Gastrocnemius medialis (tissue), 4 donors: ENCODE measurements around the gene MACROD1. TPM values are rescaled to one million over a fixed set of nuclear protein-coding genes. Genes with fewer than 3 reads are reported as not detected.

Experiments used
- ATAC-seq, 2 donors: fragments of 150-250 bp; one replicate each; pipeline ENCODE4 v1.9.1; 2016
- DNase-seq, 2 donors: peaks; one replicate each; pipeline ENCODE4 v3.0.0-alpha.2; 2019
- H3K27ac ChIP-seq, 4 donors: fragments of 200-600 bp; sonication (generic); 1 replicate in 1 of 4; 2 replicates in 3 of 4; pipeline ENCODE4 v1.5.1; 2016 to 2018; ENCODE audit warnings: mild to moderate bottlenecking in 2 of 4, moderate library complexity in 1 of 4
- H3K27me3 ChIP-seq, 3 donors: fragments of 200-600 bp; sonication (generic) in 2 of 3; 1 replicate in 1 of 3; 2 replicates in 2 of 3; pipeline versions ENCODE4 v1.5.1 to v1.6.0; 2016 to 2019; ENCODE audit warnings: mild to moderate bottlenecking in 1 of 3, moderate library complexity in 1 of 3
- H3K36me3 ChIP-seq, 2 donors: fragments of 200-600 bp; sonication (generic) in 1 of 2; one replicate each; pipeline ENCODE4 v1.5.1; 2017 to 2018
- H3K4me1 ChIP-seq, 2 donors: fragments of 200-600 bp; sonication (generic) in 1 of 2; one replicate each; pipeline ENCODE4 v1.5.1; 2016 to 2017; ENCODE audit warnings: mild to moderate bottlenecking in 2 of 2
- H3K4me3 ChIP-seq, 4 donors: fragments of 200-600 bp; sonication (generic) in 3 of 4; 1 replicate in 1 of 4; 2 replicates in 3 of 4; pipeline ENCODE4 v1.5.1; 2016 to 2019; ENCODE audit warnings: mild to moderate bottlenecking in 2 of 4
- H3K9me3 ChIP-seq, 3 donors: fragments of 200-600 bp; sonication (generic) in 2 of 3; 1 replicate in 1 of 3; 2 replicates in 2 of 3; pipeline ENCODE4 v1.5.1; 2016 to 2019
- CTCF ChIP-seq, 5 experiments: fragments of 450-650 bp in 3 of 5; fragments of 200-600 bp in 2 of 5; sonication (generic) in 2 of 5; IDR thresholded peaks in 4 of 5; conservative IDR thresholded peaks in 1 of 5; 1 replicate in 4 of 5; 2 replicates in 1 of 5; pipeline ENCODE4 v1.5.1; 2016 to 2019; ENCODE audit warnings: antibody characterized with exemption in 5 of 5, mild to moderate bottlenecking in 3 of 5, moderate library complexity in 3 of 5
- POLR2A ChIP-seq, 2 donors: fragments of 450-650 bp; IDR thresholded peaks; one replicate each; pipeline ENCODE4 v1.6.1; 2017; ENCODE audit warnings: antibody characterized with exemption in 2 of 2, mild to moderate bottlenecking in 2 of 2, moderate library complexity in 2 of 2
- in situ Hi-C, 4 donors: fragments of 200-750 bp; cut with MboI; loops; one replicate each; pipeline versions ENCODE4 v1.15.0 to v1.8.0; 2017; ENCODE audit warnings: low sequenced_read_pairs in 4 of 4
- intact Hi-C: fragments of 100-400 bp; cut with DNase I; formaldehyde crosslinking; loops from one replicate; pipeline ENCODE4 v1.15.1; 2023; ENCODE audit warnings: low total_unique reads
- total RNA-seq, 4 donors: library from RNA; depleted of rRNA; stranded (reverse); fragments of >200 nt; gene quantifications; one replicate each; pipeline versions ENCODE4 v1.1.0 to v1.2.3, GENCODE V29; 2016

Gene MACROD1
- total RNA-seq, 4 donors from 2014 or later, result 162 to 308 (median 205) TPM

DNA sequence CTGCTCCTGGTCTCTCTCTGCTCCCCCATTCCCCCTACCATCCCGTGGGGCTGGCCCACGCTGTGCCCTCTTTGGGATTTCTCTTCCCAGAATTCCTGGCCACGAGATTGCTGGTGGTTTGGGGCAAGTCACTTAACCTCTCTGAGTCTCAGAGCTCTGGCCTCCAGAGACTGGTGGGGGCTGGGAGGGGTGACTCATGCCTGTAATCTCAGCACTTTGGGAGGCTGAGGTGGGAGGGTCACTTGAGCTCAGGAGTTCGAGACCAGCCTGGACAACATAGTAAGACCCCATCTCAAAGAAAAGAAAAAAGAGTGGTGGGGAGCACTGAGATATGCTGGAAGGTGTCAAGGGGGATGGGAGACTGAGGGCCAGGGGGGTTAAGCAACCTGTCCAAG lies 161.3 kb downstream of the MACROD1 start:
- Histone ChIP-seq H3K4me3 (no peak overlapping the region), H3K4me1 (peaks cover 27 to 28% of the 10 kb centered on the region in 2 donors), H3K27me3 (no peaks in the 10 kb centered on the region), H3K9me3 (no peaks in the 10 kb centered on the region), H3K27ac (no peak overlapping the region), H3K36me3 (no peaks in the 10 kb centered on the region)
- in situ Hi-C loops, result loop anchor here in 2 of 4 donors (5.0 kb wide), 1 partner anchor 143 kb away; no protein-coding TSS in a partner anchor
- TF ChIP-seq CTCF (IDR thresholded peaks at IDR 0.05 in 4 of 5, conservative IDR thresholded peaks at IDR 0.05 in 1 of 5) (no peak), POLR2A (IDR thresholded peaks at IDR 0.05) (no peak)
- DNase-seq (no peak), ATAC-seq (no peak)
- intact Hi-C loops, result no loop called here

DNA sequence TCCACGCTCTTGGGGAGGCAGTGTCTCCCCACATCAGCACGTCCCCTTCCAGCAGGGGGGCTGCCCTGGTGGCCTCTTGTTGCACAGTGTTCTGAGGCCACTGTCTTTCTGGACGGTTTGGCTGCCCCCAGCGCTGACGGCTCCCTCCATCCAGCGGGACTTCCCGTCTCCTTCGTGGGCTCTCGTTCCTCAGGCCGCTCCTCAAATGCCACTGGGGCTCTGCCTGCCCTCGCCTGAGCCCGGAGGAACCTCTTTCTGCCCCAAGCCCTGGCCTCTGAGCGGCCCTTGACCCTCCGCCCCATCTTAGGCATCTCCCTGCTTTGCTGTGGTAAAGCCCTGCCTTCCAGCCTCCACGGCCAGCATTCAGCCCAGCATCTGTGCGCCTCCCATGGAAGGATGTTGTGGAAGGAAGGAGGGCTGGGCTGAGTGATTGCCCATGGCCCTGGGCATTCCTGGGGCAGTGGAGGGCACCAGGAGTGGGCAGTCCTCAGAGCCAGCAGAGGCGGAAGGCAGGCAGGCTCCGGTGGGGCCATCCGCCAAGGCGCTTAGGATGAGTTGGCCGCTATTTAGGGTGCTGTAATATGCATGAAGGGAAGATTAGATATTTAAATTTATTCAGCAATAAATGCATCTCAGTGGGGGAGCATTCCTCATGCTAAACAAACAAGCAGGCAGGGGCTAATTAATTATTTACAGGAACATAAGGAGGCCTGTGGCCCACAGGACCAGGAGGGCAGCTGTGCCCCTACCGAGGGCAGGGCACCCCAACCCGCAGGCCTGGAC lies 161.9 kb downstream of the MACROD1 start:
- no peak overlapping the region for H3K4me3 ChIP-seq
- intact Hi-C loops (no loop called here), in situ Hi-C loops (loop anchor here in 2 of 4 donors (5.0 kb wide), 1 partner anchor 143 kb away; no protein-coding TSS in a partner anchor)
- H3K36me3 ChIP-seq, result no peaks in the 10 kb centered on the region
- no peak for TF ChIP-seq CTCF (IDR thresholded peaks at IDR 0.05 in 4 of 5, conservative IDR thresholded peaks at IDR 0.05 in 1 of 5)
- TF ChIP-seq POLR2A (IDR thresholded peaks at IDR 0.05), result no peak
- no peak for DNase-seq
- H3K4me1 ChIP-seq, result peaks cover 28 to 29% of the 10 kb centered on the region in 2 donors
- ATAC-seq, result no peak
- no peaks in the 10 kb centered on the region for H3K9me3 ChIP-seq
- H3K27me3 ChIP-seq, result no peaks in the 10 kb centered on the region
- H3K27ac ChIP-seq, result no peak overlapping the region

DNA sequence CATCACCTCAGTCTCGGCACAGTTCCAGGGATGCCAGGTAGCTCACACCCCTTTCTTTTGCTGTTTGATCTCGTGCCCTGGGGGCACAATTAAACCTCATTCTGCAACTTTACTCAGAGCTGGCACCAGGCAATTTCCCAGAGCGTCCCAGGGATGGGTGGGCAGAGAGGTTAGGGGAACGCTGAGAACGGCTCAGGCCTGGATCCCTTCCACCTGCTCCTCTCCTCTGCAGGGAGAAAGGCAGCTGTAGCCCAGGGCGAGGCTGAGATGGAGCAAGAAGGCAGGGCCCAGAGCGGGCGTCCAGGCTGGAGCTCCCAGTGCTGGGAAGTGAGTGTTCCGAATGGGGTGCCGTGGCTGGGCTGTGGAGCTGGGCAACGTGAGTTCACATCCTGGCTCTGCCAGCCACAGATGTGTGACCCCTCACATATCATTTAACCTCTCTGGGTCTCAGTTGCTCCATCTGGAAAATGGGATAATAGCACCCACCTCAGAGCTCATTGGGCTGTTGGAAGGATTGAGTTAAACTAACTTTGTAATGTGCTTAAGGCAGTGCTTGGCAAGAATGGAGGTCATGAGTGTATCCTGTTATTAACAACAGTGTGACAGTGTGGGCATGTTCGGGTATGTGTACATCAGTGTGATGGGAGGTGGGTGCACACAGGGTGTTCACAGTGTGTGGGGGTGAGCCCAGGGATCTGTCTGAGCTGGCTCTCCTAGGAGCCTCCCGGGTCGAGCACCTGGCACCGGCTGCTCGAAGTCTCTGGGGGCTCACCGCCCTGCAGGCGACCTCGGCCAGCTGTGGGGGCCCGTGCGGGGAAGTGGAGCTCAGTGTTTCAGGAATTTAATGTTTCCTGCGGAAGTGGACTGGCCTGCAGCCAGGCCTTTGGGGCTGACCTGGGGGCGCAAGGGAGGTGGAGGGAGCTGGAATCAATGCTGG lies 164.2 kb downstream of the MACROD1 start:
- no peak overlapping the region for H3K4me3 ChIP-seq
- intact Hi-C loops (no loop called here), in situ Hi-C loops (loop anchor here in 2 of 4 donors (5.0 kb wide), 1 partner anchor 146 kb away; no protein-coding TSS in a partner anchor)
- H3K27ac ChIP-seq, result no peak overlapping the region
- H3K27me3 ChIP-seq, result no peaks in the 10 kb centered on the region
- H3K4me1 ChIP-seq, result peaks cover 18 to 23% of the 10 kb centered on the region in 2 donors
- TF ChIP-seq CTCF (IDR thresholded peaks at IDR 0.05 in 4 of 5, conservative IDR thresholded peaks at IDR 0.05 in 1 of 5), result no peak
- no peak for TF ChIP-seq POLR2A (IDR thresholded peaks at IDR 0.05)
- H3K9me3 ChIP-seq, result no peaks in the 10 kb centered on the region
- ATAC-seq (no peak), DNase-seq (no peak)
- H3K36me3 ChIP-seq, result peaks cover 0 to 16% of the 10 kb centered on the region in 2 donors

DNA sequence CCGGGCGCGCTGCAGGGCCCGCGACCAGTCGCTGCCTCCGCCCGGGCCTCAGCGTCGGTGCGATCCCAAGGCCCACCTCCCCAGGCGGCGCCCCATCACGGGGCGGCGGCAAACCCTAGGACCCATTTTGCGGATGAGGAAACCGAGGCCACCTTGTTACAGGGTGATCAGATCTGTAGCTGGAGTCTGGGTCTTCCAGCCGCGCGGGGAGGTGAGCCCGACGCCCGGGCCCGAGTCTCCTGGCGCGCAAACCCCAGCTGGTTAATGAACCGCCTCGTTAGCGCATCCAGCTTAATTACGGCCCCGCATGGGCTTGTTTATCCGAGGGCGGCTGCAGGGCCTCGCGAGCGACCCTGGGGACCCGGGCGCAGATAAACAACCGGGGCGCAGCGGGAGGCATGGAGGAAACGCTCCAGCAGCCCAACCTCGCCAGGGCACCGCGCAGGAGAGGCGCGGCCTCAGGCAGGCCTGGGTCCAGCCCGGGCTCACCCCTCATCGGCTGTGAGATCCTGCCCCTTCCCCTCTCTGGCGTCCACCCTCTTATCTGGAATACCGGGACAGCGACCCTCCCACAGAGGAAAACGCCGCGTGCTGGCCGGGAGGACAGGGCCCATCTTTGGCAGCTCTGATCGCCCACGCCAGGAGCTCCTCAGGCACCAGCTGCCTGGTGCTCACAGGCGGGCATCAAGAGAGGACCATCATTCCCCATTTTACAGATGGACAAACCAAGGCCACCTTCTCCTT lies 165.0 kb downstream of the MACROD1 start:
- no peak for DNase-seq
- H3K4me1 ChIP-seq, result peaks cover 18 to 23% of the 10 kb centered on the region in 2 donors
- intact Hi-C loops, result loop anchor here (1.0 kb wide), 1 partner anchor 147 kb away; no protein-coding TSS in a partner anchor

More for the DNA sequence above, 165.0 kb downstream of the MACROD1 start:
- TF ChIP-seq CTCF (IDR thresholded peaks at IDR 0.05 in 4 of 5, conservative IDR thresholded peaks at IDR 0.05 in 1 of 5), result peak in 3 of 5 experiments; percentile 14 to 48 (median 40)
- TF ChIP-seq POLR2A (IDR thresholded peaks at IDR 0.05), result no peak
- Histone ChIP-seq H3K4me3 (peak overlapping the region; percentile 3 to 41 (median 22)), H3K9me3 (no peaks in the 10 kb centered on the region), H3K27ac (peak overlapping the region in 2 of 4 donors; percentile 39 to 46), H3K36me3 (peaks cover 0 to 22% of the 10 kb centered on the region in 2 donors), H3K27me3 (no peaks in the 10 kb centered on the region)
- no peak for ATAC-seq
- in situ Hi-C loops, result loop anchor here in 2 of 4 donors (5.0 kb wide), 1 partner anchor 146 kb away; no protein-coding TSS in a partner anchor
